22Rv1 (cell line): Measurements from ENCODE around the gene RPN2.

Source experiments
- CTCF ChIP-seq: fragments of 450-650 bp; IDR thresholded peaks from 2 replicates; pipeline ENCODE4 v1.5.1; 2017; ENCODE audit warnings: mild to moderate bottlenecking
- ZFX ChIP-seq: fragments of 450-650 bp; IDR thresholded peaks from 2 replicates; pipeline ENCODE4 v1.6.1; 2017; ENCODE audit warnings: antibody characterized with exemption, borderline replicate concordance

- TF ChIP-seq CTCF (no peak), ZFX (no peak)
Measured at GRCh38 chr20:37205794-37206193, 26.7 kb downstream of the RPN2 start.
